ENCODE data around the gene NKIRAS1. TPM values are rescaled to one million over a fixed set of nuclear protein-coding genes. Genes with fewer than 3 reads are reported as not detected.
"Not testable (repeated sequence)": the region's sequence is repeated elsewhere in the genome, so short reads cannot be mapped to it uniquely, and the experiment has no call there.

NKIRAS1 gene
- total RNA-seq, 1 experiment from 2014 or later: 11.9 TPM

DNA sequence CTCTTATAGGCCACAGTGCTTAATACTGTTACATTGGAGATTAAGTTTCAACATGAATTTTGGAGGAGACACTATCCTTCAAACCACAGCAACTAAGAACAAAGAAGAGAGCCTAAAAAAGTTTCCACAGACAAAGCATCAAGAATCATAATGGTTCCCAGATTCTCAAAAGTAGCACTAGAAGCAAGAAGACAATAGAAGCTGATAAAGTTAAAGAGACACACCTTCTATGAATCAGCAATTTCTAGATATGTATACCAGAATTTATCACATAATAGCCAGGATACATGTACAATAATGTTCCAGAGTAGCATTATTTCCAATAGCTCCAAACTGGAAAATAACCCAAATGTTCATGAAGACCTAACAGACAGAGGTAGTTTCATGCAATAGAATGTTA is 12.2 kb downstream of the NKIRAS1 start:
- no peak for DNase-seq (ENCODE audit: low spot score)

DNA sequence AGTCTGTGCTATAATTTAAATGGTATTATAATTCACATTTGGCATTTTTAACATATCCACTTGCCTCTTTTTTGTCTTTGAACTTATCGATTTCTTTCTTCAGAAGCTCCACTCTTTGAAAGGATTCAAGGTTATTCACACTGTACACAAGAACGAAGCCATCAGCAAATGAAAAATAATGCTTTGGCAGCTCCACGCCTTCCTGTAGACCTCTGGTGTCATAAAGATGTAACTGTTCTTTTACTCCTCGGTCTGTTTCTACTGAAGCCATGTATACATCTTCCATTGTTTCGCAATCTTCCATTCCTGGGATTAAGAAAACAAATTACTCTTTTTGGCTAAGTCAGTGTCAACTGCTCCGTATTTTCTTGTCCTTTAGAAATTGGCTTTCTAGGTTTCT is 16.0 kb downstream of the NKIRAS1 start:
- DNase-seq (ENCODE audit: low spot score): no peak

DNA sequence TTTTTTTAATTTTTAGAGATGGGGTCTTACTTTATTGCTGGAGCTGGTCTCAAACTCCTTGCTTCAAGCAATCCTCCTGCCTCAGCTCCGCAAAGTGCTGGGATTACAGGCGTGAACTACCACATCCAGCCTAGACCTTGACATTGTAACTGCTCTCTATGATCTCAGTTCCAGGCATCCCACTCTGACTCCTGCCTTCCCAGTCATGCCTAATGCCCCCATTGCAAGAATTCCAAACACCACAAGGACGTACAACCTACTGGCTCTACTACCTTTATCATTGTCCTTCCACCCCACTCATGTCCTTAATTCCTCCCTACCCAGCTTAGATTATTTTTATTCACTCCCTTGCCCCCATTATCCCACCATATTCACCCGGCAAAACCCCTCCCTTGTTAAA is 21.6 kb downstream of the NKIRAS1 start:
- DNase-seq (ENCODE audit: low spot score): no peak

DNA sequence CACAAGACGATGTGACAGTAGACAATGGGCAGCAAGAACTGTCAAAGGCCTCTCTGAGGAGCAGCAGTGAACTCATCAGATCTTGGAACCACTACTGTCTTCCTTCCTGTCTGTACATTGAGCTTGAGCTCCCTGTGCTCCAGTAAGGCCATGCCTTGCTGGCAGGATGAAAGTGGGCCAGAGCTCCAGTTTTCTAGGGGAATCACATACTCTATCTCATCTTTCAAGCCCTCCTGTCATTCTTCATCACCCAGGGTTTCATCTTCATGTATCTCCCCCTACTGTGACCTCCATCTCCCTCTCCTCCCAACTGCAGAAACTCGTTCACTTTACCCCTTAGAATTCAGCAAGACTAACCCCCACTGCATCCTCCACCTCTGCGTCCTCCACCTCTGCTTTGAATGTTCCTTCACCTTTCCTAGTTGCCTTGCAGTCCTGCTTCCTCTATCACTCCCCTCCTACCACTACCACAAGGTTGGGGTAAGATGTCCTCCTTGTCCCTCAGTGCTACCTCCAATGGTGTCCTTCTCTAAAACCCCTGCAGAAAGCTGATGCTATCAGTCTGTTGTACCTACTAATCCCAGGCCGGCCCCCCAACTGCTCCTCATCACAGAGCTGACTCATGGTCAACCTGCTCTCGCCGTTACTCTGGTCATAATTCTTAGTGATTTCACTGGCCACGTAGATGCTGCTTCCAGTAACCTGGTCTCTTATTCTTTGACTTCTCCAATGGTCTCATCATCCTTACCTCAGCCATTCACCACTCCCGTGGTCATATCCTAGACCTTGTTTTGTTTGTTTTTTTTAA is 22.3 kb downstream of the NKIRAS1 start:
- DNase-seq (ENCODE audit: low spot score): no peak

DNA sequence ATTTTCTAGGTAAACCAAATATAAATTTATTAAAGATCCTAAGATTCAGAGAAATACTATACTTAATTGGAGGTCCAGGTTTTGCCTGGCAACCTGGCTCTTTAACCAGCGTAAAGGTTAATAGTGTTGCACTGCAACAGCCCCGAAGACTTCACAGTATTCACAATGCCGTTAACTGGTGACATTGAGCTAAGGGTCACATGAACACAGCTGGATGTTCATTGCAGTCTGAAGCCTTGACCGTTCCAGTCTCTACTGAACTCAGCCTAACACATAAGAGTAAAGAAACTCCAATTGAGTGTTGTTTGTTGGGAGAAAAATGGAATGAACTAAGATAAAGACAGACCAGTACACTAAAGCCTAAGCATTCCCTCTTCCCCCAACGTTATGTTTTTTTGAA is 26.8 kb downstream of the NKIRAS1 start:
- no peak for DNase-seq (ENCODE audit: low spot score)

DNA sequence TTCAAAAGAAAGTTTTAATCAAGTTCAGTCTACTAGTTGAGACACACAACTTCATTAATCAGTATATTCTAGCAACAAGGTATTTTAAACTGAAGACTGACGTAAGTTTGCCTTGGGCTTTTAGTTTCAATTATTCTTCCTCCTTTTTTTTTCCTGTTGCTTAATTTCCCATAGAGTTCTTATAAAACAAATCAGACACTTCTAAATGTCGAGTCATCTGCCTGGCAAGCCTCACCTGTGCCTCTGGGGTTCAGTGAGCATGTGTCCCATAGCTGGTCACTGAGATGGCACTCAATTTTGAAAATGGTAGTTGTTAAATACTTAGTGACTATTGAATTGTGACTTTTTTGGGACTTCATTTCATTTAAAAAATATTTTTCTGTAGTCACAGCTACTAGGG is 27.4 kb downstream of the NKIRAS1 start:
- DNase-seq (ENCODE audit: low spot score): no peak

DNA sequence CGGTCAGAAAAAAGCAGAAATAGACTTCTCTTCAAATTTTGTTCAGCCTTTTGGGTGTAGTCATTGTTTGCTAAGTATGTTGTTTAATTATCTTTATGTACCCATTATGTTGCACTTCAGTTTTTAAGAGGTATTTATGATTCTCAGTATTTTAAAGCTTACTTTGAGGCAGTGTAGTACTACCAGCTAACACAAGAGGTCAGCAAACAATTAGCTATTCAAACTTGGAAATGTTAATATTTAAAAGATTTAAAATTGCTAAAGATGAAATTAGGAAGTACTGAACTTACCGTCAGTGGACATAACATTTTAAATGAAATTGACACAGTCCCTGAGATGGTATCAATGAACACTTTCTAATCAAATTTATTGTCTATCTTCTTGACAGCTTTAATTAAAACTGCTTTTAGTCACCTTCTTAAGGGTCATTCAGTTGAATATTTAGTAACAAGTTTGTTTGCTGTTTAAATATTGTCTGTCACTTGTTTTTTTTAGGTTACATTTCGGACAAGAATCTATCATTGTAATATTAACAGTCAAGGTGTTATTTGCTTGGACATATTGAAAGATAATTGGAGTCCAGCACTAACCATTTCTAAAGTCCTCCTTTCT is 28.1 kb downstream of the NKIRAS1 start:
- DNase-seq (ENCODE audit: low spot score): no peak

DNA sequence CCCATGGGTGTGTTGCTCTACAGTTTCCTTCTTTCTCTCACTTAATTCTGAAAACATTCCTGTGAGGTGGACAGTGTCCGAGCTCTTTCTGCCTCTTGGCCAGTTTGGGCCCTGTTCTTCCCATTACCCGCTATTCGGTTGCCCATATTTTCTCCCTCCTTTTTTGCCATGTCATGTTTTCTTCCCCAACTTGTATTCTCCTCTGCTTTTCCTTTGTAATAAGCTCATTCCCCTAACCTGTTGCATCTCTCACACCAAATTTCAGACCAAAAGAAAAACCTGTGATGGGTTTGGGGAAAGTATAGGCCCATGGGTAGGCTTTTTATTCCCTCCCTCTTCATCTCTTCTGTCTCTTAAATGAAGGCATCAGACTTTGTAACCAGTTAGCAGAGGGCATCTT is 30.5 kb downstream of the NKIRAS1 start:
- no peak for DNase-seq (ENCODE audit: low spot score)

DNA sequence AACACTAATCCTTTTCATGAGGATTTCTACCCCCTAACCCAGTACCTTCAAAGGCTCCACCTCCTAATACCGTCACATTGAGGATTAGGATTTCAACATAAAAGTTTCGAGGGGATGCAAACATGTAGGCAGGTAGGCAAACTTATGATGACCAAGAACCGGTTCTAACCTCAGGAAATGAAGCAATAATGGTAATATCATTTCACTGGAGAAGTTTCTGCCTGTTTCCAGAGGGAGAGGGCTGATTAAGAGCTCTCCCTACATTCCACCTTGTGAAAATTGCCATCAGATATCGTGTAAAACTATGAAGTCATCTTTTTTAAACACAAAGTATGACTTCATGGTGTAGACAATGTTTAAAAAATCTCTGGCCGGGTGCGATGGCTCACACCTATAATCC is 31.6 kb downstream of the NKIRAS1 start:
- no peak for DNase-seq (ENCODE audit: low spot score)

DNA sequence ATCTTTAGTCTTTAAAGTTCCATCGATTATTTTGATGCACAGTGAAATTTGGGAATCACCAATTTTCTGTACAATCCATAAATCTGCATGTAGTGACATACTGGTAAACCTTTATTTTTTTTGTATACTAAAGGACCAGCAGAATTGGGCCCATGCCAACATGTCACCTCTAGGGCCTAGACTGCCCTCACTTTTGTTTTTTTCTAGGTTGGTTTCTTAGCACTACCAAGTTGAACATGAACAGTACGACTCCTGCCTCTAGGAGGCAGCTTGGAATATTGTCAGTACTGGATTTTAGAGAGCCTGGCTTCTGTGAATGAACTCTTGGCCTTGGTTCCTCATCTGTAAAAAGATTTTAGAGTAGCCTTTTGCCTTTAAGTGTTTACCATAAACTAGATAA is 32.3 kb downstream of the NKIRAS1 start:
- no peak for DNase-seq (ENCODE audit: low spot score)

DNA sequence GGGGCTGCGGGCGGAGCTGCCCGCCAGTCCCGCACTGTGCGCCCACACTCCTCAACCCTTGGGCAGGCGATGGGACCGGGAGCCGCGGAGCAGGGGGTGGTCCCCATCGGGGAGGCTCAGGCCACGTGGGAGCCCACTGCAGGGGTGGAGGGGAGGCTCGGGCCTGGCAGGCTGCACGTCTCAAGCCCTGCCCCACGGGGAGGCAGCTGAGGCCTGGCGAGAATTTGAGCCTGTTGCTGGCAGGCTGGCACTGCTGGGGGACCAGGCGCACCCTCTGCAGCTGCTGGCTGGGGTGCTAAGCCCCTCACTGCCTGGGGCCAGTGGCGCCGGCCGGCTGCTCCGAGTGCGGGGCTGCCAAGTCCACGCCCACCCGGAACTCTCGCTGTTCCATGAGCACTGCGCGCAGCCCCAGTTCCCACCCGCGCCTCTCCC is 34.3 kb downstream of the NKIRAS1 start:
- no peak for DNase-seq (ENCODE audit: low spot score)

DNA sequence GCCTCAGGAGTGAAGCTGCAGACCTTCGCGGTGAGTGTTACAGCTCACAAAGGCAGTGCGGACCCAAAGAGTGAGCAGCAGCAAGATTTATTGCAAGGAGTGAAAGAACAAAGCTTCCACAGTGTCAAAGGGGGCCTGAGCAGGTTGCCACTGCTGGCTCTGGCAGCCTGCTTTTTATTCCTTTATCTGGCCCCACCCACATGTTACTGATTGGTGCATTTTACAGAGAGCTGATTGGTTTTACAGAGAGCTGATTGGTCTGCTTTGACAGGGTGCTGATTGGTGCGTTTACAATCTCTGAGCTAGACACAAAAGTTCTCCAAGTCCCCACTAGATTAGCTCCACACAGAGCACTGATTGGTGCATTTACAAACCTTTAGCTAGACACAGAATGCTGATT is 34.8 kb downstream of the NKIRAS1 start:
- DNase-seq (ENCODE audit: low spot score): not testable (repeated sequence)

DNA sequence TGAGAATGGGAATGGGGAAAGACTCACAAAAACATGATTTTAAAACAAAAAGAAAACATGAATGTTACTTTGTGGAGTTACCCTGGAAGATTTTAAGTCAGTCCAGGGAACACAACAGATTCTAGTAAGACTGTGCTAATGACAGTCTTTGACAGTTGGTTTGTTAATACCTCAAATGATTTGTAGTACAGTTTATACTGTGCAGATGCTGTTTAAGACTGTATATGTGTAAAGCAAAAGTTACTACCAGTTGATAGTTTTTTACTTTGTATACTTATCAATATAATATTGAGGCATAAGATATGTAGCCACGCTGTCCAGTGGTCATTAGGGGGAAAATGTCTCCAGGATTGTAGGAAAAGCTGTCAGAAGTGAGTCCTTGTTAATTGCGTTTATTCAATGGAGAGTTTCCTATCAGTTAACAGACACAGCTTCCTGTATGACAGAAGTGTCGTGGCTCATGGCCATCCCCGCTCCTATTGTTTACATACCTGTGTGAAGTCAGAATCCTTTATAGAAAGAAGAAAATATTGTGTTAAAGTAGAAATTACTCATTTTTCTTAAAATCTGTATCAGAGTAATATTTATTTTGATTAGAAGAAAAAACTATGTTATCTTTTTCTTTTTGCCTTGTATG is 36.0 kb downstream of the NKIRAS1 start:
- no peak for DNase-seq (ENCODE audit: low spot score)

DNA sequence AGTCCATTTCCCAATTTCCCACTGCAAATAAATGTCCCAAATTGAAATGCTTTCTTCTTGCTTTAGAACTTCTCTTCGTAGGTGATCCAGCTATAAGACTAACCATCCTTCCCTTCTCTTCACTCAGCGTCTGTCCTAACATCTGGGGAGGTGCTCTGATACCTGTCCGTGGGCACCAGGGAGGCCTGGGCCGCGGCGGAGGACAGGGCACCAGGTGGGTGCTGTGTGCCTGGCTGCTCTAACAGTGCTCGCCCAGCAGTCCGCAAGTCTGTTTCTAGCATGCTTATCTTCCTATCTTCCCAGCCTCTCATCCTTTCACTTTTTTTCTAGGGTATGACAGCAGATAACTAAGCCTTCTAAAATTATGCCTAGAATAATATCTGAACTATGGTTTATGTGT is 37.3 kb downstream of the NKIRAS1 start:
- no peak for DNase-seq (ENCODE audit: low spot score)

DNA sequence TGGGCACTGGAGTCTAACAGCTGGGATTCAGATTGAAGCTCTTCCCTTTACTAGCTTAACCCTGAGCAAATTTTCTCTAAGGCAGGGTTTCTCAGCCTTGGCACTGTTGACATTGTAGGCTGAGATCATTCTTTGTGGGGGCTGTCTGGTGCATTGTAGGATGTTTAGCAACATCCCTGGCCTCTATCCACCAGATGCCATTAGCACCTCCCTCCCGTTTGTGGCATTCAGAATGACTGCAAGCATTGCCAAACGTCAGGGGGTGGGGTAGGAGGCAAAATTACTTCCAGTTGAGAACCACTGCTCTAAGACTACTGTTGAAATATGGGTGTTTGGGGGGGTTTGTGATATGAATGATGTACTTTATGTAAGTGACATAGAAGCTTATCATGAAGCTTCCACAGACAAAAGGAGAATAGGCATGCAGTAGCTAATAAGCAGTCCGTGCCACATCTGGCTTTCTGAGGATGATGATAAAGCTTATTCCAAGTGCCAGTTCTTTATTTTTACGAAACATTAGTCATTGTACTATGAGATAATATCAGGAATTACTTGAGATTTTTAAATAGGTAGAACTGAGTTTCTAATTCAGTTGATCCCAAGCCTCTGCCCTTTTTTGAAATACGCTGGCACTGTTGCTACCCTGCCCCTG is 39.3 kb downstream of the NKIRAS1 start:
- peak; percentile 74 for DNase-seq (ENCODE audit: low spot score)

DNA sequence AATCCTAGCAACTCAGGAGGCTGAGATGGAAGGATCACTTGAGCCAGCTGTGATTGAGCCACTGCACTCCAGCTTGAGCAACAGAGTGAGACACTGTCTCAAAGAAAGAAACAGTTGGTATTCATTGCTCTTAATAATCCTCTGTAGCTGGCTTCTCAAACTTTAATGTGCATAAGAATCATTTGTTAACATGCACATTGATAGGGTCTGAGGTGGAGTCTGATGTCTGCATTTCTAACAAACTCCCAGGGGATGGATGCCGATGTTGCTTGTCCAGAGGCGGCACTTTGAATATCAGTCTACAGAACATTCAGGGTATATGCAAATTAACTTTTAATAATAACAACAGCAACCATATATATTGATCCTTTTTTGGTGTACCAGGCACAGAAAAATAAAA is 39.9 kb downstream of the NKIRAS1 start:
- no peak for DNase-seq (ENCODE audit: low spot score)

DNA sequence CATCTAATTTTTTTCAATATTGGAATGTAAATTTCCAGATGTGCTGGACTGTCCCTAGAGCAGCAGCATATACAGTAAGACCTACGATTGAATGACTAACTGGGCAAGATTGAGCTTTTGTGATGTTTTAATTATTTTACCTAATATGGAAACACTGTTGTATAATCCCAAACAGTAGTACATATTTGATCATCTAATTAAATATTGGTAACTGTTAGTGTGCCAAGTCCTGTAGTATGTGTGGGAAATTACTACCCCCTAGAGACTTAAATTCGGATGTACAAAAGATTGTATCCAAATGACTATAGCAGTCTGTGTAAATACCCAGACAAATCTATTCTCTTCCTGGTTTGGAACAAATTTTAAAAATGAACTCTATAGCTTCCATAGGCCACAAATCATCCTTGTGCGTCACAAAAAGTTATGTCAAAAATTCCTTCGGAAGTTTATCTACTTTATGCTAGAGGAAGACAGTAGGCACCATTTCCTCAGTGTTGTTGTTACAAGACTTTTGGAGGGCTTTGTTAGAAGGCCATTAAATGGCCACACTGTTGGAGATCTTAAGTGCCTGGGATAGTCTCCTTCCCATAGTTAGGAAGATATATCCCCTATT is 41.6 kb downstream of the NKIRAS1 start:
- no peak for DNase-seq (ENCODE audit: low spot score)

DNA sequence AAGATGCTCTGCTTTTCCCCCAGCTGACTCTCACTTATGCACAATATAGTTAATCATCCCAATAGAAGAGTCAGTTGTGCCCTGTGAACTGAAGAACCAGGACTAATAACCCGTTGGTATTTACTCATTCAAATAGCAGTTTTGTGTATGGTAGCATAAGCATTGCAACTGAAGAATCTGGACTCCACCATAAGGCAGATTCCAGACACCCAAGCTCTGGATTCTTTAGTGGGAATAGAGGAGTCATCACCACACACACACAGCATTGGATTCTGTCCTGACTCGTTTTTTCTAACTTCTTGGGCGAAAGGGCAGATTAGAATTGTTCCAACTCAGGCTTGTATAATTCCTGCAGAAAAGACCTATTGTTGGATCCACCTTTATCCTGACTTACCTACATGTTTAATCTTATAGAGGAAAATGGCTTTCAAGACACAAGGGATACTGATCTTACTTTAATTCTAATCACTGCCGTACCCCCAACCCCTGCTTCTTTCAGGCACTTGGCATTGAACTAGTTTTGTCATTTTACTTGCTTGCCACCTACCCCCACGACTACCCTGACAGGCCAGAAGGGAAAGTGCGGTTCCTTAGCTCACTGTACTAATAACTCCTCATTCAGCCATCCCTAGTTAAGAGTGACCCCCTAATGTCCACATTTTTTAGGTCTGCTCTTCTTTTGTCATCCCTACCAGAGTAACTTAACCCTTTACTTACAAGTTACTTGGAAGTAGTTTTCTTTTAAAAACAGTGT is 42.3 kb downstream of the NKIRAS1 start:
- no peak for DNase-seq (ENCODE audit: low spot score)

DNA sequence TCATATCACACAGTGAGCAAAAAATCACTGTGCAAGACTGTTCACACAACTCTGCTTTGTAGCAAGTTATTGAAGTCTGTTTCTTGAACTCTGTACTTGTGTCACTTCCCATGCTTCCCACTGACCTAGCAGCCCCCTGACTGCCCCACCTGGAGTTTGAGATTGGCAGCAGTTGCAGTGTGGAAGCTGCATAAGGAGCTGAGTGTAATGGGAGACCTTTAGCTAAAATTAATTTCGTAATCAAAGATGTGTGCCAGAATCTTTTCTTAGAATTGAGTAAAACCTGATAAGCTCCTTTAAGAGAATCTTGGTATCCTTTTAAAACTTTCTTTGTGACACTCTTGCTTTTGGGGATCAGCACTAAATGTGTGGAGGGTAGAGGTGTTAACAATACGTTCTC is 42.8 kb downstream of the NKIRAS1 start:
- no peak for DNase-seq (ENCODE audit: low spot score)

DNA sequence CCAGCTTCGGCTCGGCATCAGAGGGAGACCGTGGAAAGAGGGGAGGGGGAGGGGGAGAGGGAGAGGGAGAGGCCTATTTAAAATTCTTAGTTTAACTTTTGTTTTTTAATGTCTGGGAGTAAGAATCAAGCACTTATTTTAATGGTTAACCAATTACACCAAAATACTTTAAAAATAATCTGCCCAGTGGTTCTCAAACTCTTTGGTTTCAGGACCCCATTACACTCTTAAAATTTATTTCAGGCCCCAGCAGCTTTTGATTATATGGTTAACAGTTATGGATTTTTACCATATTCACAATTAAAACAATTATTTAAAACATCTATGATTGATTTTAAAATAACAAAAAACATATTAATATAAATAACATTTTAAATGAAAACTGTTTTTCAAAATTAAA is 44.5 kb downstream of the NKIRAS1 start:
- no peak for DNase-seq (ENCODE audit: low spot score)

DNA sequence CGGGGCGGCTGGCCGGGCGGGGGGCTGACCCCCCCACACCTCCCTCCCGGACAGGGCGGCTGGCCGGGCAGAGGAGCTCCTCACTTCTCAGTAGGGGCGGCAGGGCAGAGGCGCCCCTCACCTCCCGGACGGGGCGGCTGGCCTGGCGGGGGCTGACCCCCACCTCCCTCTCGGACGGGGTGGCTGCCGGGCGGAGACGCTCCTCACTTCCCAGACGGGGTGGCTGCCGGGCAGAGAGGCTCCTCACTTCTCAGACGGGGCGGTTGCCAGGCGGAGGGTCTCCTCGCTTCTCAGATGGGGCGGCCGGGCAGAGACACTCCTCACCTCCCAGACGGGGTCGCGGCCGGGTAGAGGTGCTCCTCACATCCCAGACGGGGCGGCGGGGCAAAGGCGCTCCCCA is 45.4 kb downstream of the NKIRAS1 start:
- DNase-seq (ENCODE audit: low spot score): not testable (repeated sequence)
